Activated naive CD4-positive, alpha-beta T cell treated with anti-CD3 and anti-CD28 coated beads, Interleukin-2, amount 10 ng/mL, durations not matched to agents 7 days and 5 days (primary cell): Measurements from ENCODE around the gene CLIC4.
"Not testable (repeated sequence)": the region's sequence is repeated elsewhere in the genome, so short reads cannot be mapped to it uniquely, and the experiment has no call there.

Experiments
- CTCF ChIA-PET: fragments of 350-600 bp; sonication (Branson Sonifier 250); formaldehyde crosslinking; loops from one replicate; lab custom pipeline; 2021; ENCODE audit warnings: antibody characterized with exemption; lab: Charles Lee
- DNase-seq: peaks from one replicate; pipeline ENCODE4 v3.0.0-alpha.2; 2020
- H3K27ac Mint-ChIP-seq: one replicate; pipeline ENCODE4 v1.8.0; 2021; ENCODE audit warnings: mild to moderate bottlenecking, moderate library complexity, mixed read lengths
- H3K27me3 Mint-ChIP-seq: one replicate; pipeline ENCODE4 v1.8.0; 2021; ENCODE audit warnings: mild to moderate bottlenecking, mixed read lengths
- H3K36me3 Mint-ChIP-seq: one replicate; pipeline ENCODE4 v1.8.0; 2021; ENCODE audit warnings: mixed read lengths
- H3K4me1 Mint-ChIP-seq: one replicate; pipeline ENCODE4 v1.8.0; 2021; ENCODE audit warnings: mixed read lengths
- H3K4me3 Mint-ChIP-seq: one replicate; pipeline ENCODE4 v1.8.0; 2021; ENCODE audit warnings: mild to moderate bottlenecking, moderate library complexity, mixed read lengths
- H3K9me3 Mint-ChIP-seq: one replicate; pipeline ENCODE4 v1.8.0; 2021; ENCODE audit warnings: mixed read lengths

Gene CLIC4

GRCh38 chr1:24748191-24749121 is 3.2 kb downstream of the CLIC4 start:
- Mint-ChIP-seq H3K27me3 (peaks cover 45% of the 10 kb centered on the region), H3K4me1 (peaks cover 26% of the 10 kb centered on the region), H3K27ac (no peak overlapping the region), H3K4me3 (no peak overlapping the region), H3K9me3 (no peaks in the 10 kb centered on the region), H3K36me3 (no peaks in the 10 kb centered on the region)
- no peak for DNase-seq
- CTCF ChIA-PET: no interaction called here

- CTCF ChIA-PET: interaction anchor here (0.8 kb wide), 1 partner anchor 362 kb away, joined by 3 read pairs; no protein-coding TSS in a partner anchor
- Mint-ChIP-seq H3K27me3 (peaks cover 39% of the 10 kb centered on the region), H3K4me1 (peaks cover 20% of the 10 kb centered on the region), H3K4me3 (no peak overlapping the region), H3K27ac (no peak overlapping the region), H3K9me3 (no peaks in the 10 kb centered on the region), H3K36me3 (no peaks in the 10 kb centered on the region)
- DNase-seq: no peak
Observed at GRCh38 chr1:24749252-24749651, 4.0 kb downstream of the CLIC4 start.

GRCh38 chr1:24749886-24750285 is 4.6 kb downstream of the CLIC4 start:
- Mint-ChIP-seq H3K4me3 (no peak overlapping the region), H3K36me3 (no peaks in the 10 kb centered on the region), H3K27me3 (peaks cover 37% of the 10 kb centered on the region), H3K4me1 (peaks cover 17% of the 10 kb centered on the region), H3K27ac (no peak overlapping the region), H3K9me3 (no peaks in the 10 kb centered on the region)
- CTCF ChIA-PET: interaction anchor here (0.8 kb wide), 1 partner anchor 362 kb away, joined by 3 read pairs; no protein-coding TSS in a partner anchor
- no peak for DNase-seq

- no peak for DNase-seq
- H3K27me3 Mint-ChIP-seq: peaks cover 23% of the 10 kb centered on the region
- no peaks in the 10 kb centered on the region for H3K9me3 Mint-ChIP-seq
- CTCF ChIA-PET: interaction anchor here (1.0 kb wide), 1 partner anchor 63 kb away, joined by 3 read pairs; no protein-coding TSS in a partner anchor
- peaks cover 7% of the 10 kb centered on the region for H3K4me1 Mint-ChIP-seq
- H3K36me3 Mint-ChIP-seq: no peaks in the 10 kb centered on the region
- no peak overlapping the region for H3K4me3 Mint-ChIP-seq
- no peak overlapping the region for H3K27ac Mint-ChIP-seq
Observed at GRCh38 chr1:24751833-24752232, 6.6 kb downstream of the CLIC4 start.

GRCh38 chr1:24752305-24752704 is 7.1 kb downstream of the CLIC4 start:
- Mint-ChIP-seq H3K36me3 (no peaks in the 10 kb centered on the region), H3K9me3 (no peaks in the 10 kb centered on the region), H3K27ac (no peak overlapping the region), H3K4me1 (peaks cover 5% of the 10 kb centered on the region), H3K4me3 (no peak overlapping the region), H3K27me3 (peaks cover 19% of the 10 kb centered on the region)
- no peak for DNase-seq
- CTCF ChIA-PET: interaction anchor here (1.0 to 1.1 kb wide), 2 partner anchors 16 to 64 kb away, joined by 3 read pairs; no protein-coding TSS in a partner anchor

GRCh38 chr1:24754229-24754628 is 9.0 kb downstream of the CLIC4 start:
- H3K4me1 Mint-ChIP-seq: no peaks in the 10 kb centered on the region
- H3K9me3 Mint-ChIP-seq: no peaks in the 10 kb centered on the region
- H3K36me3 Mint-ChIP-seq: no peaks in the 10 kb centered on the region
- CTCF ChIA-PET: interaction anchor here (1.3 to 1.5 kb wide), 2 partner anchors 66 to 76 kb away, joined by 3 to 4 read pairs; no protein-coding TSS in a partner anchor
- H3K27me3 Mint-ChIP-seq: peaks cover 10% of the 10 kb centered on the region
- no peak for DNase-seq
- H3K4me3 Mint-ChIP-seq: no peak overlapping the region
- H3K27ac Mint-ChIP-seq: no peak overlapping the region

- not testable (repeated sequence) for H3K36me3 Mint-ChIP-seq, H3K27ac Mint-ChIP-seq, H3K9me3 Mint-ChIP-seq, DNase-seq, H3K4me1 Mint-ChIP-seq, H3K4me3 Mint-ChIP-seq
- CTCF ChIA-PET: interaction anchor here (0.7 to 1.5 kb wide), 2 partner anchors 67 to 213 kb away, joined by 3 read pairs; no protein-coding TSS in a partner anchor
- H3K27me3 Mint-ChIP-seq: peaks cover 10% of the 10 kb centered on the region
Observed at GRCh38 chr1:24755323-24755722, 10.1 kb downstream of the CLIC4 start.

- H3K27me3 Mint-ChIP-seq: peaks cover 10% of the 10 kb centered on the region
- no peak for DNase-seq
- no peaks in the 10 kb centered on the region for H3K36me3 Mint-ChIP-seq
- no peaks in the 10 kb centered on the region for H3K4me1 Mint-ChIP-seq
- no peaks in the 10 kb centered on the region for H3K9me3 Mint-ChIP-seq
- H3K27ac Mint-ChIP-seq: no peak overlapping the region
- H3K4me3 Mint-ChIP-seq: no peak overlapping the region
- CTCF ChIA-PET: interaction anchor here (0.7 kb wide), 1 partner anchor 411 kb away, joined by 3 read pairs; no protein-coding TSS in a partner anchor
Observed at GRCh38 chr1:24756395-24756794, 11.1 kb downstream of the CLIC4 start.

GRCh38 chr1:24759492-24759891 is 14.2 kb downstream of the CLIC4 start:
- Mint-ChIP-seq H3K9me3 (no peaks in the 10 kb centered on the region), H3K36me3 (no peaks in the 10 kb centered on the region), H3K4me3 (no peak overlapping the region), H3K4me1 (no peaks in the 10 kb centered on the region), H3K27ac (no peak overlapping the region), H3K27me3 (peaks cover 4% of the 10 kb centered on the region)
- DNase-seq: no peak
- CTCF ChIA-PET: interaction anchor here (0.7 kb wide), 1 partner anchor 76 kb away, joined by 3 read pairs; no protein-coding TSS in a partner anchor

GRCh38 chr1:24761582-24761981 is 16.3 kb downstream of the CLIC4 start:
- Mint-ChIP-seq H3K27me3 (peaks cover 4% of the 10 kb centered on the region), H3K4me3 (no peak overlapping the region)
- CTCF ChIA-PET: interaction anchor here (1.4 kb wide), 1 partner anchor 15 kb away, joined by 4 read pairs; no protein-coding TSS in a partner anchor

GRCh38 chr1:24762133-24762676 is 17.0 kb downstream of the CLIC4 start:
- Mint-ChIP-seq H3K9me3 (no peaks in the 10 kb centered on the region), H3K4me1 (no peaks in the 10 kb centered on the region), H3K27me3 (peaks cover 4% of the 10 kb centered on the region), H3K4me3 (no peak overlapping the region), H3K27ac (no peak overlapping the region), H3K36me3 (no peaks in the 10 kb centered on the region)
- CTCF ChIA-PET: interaction anchor here (1.4 kb wide), 1 partner anchor 14 kb away, joined by 4 read pairs; no protein-coding TSS in a partner anchor
- no peak for DNase-seq

More at GRCh38 chr1:24761582-24761981, 16.3 kb downstream of the CLIC4 start:
- Mint-ChIP-seq H3K27ac (no peak overlapping the region), H3K4me1 (no peaks in the 10 kb centered on the region), H3K9me3 (no peaks in the 10 kb centered on the region), H3K36me3 (no peaks in the 10 kb centered on the region)
- DNase-seq: no peak

- Mint-ChIP-seq H3K27ac (no peak overlapping the region), H3K27me3 (no peaks in the 10 kb centered on the region)
- CTCF ChIA-PET: no interaction called here
Observed at GRCh38 chr1:24763671-24764070, 18.4 kb downstream of the CLIC4 start.

GRCh38 chr1:24764439-24764838 is 19.2 kb downstream of the CLIC4 start:
- H3K27ac Mint-ChIP-seq: no peak overlapping the region
- DNase-seq: no peak
- H3K4me3 Mint-ChIP-seq: no peak overlapping the region
- no peaks in the 10 kb centered on the region for H3K36me3 Mint-ChIP-seq
- H3K9me3 Mint-ChIP-seq: no peaks in the 10 kb centered on the region
- H3K27me3 Mint-ChIP-seq: no peaks in the 10 kb centered on the region
- peaks cover 2% of the 10 kb centered on the region for H3K4me1 Mint-ChIP-seq
- CTCF ChIA-PET: no interaction called here

More at GRCh38 chr1:24763671-24764070, 18.4 kb downstream of the CLIC4 start:
- DNase-seq: no peak
- no peak overlapping the region for H3K4me3 Mint-ChIP-seq
- no peaks in the 10 kb centered on the region for H3K36me3 Mint-ChIP-seq
- H3K4me1 Mint-ChIP-seq: no peaks in the 10 kb centered on the region
- no peaks in the 10 kb centered on the region for H3K9me3 Mint-ChIP-seq

- Mint-ChIP-seq H3K27me3 (no peaks in the 10 kb centered on the region), H3K4me1 (peaks cover 2% of the 10 kb centered on the region), H3K4me3 (no peak overlapping the region), H3K9me3 (no peaks in the 10 kb centered on the region), H3K27ac (no peak overlapping the region), H3K36me3 (no peaks in the 10 kb centered on the region)
- DNase-seq: no peak
- CTCF ChIA-PET: no interaction called here
Observed at GRCh38 chr1:24764848-24765247, 19.6 kb downstream of the CLIC4 start.
